Measurements from ENCODE around the gene KCMF1. TPM values are rescaled to one million over a fixed set of nuclear protein-coding genes. Genes with fewer than 3 reads are reported as not detected.

KCMF1 gene
- total and polyA plus RNA-seq, 2 donors (not counting 1 experiment from before 2014, with no cell fraction given) = 43.7 to 81.5 TPM

- CTCF ChIA-PET = no interaction called here
- H3K27me3 ChIP-seq (replicated peaks in 1 of 4; ENCODE audit: control extremely low read depth in 1 of 4, control insufficient read depth in 3 of 4, insufficient read depth in 4 of 4, low read length in 3 of 4) = peaks cover 0 to 12% (median 2%) of the 10 kb centered on the region in 4 experiments
- POLR2A ChIA-PET = no interaction called here
- ATAC-seq (ENCODE audit: low read depth) = no peak
- WGBS (ENCODE audit: insufficient coverage) = 53% methylated on average over 6 of the region's 6 CpGs
- H3K4me2 ChIP-seq (replicated peaks; ENCODE audit: low read depth, low read length, poor library complexity, severe bottlenecking) = no peak overlapping the region
- Mint-ChIP-seq H3K27ac (no peak overlapping the region), H3K9me3 (ENCODE audit: insufficient read depth) (no peaks in the 10 kb centered on the region), H3K4me3 (no peak overlapping the region), H3K4me1 (no peaks in the 10 kb centered on the region), H3K27me3 (peaks cover 3% of the 10 kb centered on the region)
- no peaks in the 10 kb centered on the region for H3K9me3 ChIP-seq (ENCODE audit: control extremely low read depth in 1 of 3, control insufficient read depth in 2 of 3, insufficient read depth in 1 of 3, low read length in 2 of 3)
- DNase-seq = no peak
- no peak overlapping the region for H2AFZ ChIP-seq (ENCODE audit: insufficient read depth, low read depth, low read length, poor library complexity, severe bottlenecking)
- intact Hi-C loops (cut with micrococcal nuclease) = no loop called here
- H3K27ac ChIP-seq (ENCODE audit: low read length in 2 of 2) = no peak overlapping the region
- no peak overlapping the region for H3K9ac ChIP-seq (ENCODE audit: low read length)
- TF ChIP-seq EZH2 (IDR thresholded peaks at IDR 0.05; ENCODE audit: borderline replicate concordance, insufficient read depth, low read depth, low read length, poor library complexity, severe bottlenecking) = no peak
- TF ChIP-seq, protein P1, sequence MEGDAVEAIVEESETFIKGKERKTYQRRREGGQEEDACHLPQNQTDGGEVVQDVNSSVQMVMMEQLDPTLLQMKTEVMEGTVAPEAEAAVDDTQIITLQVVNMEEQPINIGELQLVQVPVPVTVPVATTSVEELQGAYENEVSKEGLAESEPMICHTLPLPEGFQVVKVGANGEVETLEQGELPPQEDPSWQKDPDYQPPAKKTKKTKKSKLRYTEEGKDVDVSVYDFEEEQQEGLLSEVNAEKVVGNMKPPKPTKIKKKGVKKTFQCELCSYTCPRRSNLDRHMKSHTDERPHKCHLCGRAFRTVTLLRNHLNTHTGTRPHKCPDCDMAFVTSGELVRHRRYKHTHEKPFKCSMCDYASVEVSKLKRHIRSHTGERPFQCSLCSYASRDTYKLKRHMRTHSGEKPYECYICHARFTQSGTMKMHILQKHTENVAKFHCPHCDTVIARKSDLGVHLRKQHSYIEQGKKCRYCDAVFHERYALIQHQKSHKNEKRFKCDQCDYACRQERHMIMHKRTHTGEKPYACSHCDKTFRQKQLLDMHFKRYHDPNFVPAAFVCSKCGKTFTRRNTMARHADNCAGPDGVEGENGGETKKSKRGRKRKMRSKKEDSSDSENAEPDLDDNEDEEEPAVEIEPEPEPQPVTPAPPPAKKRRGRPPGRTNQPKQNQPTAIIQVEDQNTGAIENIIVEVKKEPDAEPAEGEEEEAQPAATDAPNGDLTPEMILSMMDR (IDR thresholded peaks at IDR 0.05) = no peak
- no peaks in the 10 kb centered on the region for H4K20me1 ChIP-seq (ENCODE audit: control insufficient read depth, insufficient read depth, low read length, poor library complexity, severe bottlenecking)
- H3K79me2 ChIP-seq (ENCODE audit: control insufficient read depth, insufficient read depth, low read length) = no peaks in the 10 kb centered on the region
- no peak overlapping the region for H3K4me3 ChIP-seq (ENCODE audit: control extremely low read depth in 1 of 5, extremely low read depth in 1 of 5, insufficient read depth in 1 of 5, low read depth in 2 of 5, low read length in 4 of 5)
- H3K36me3 ChIP-seq (replicated peaks in 1 of 2; ENCODE audit: control extremely low read depth in 1 of 2, control insufficient read depth in 1 of 2, extremely low read depth in 1 of 2, insufficient read depth in 2 of 2, low read length in 1 of 2) = no peaks in the 10 kb centered on the region
- peaks cover 3 to 6% of the 10 kb centered on the region in 2 donors for H3K4me1 ChIP-seq (ENCODE audit: control insufficient read depth in 2 of 2, insufficient read depth in 2 of 2, low read length in 2 of 2)
Observed at GRCh38 chr2:85089585-85089984, 118.6 kb downstream of the KCMF1 start.

- DNase-seq (no peak), ATAC-seq (ENCODE audit: low read depth) (no peak)
- Histone ChIP-seq H3K9ac (ENCODE audit: low read length) (no peak overlapping the region), H3K4me2 (replicated peaks; ENCODE audit: low read depth, low read length, poor library complexity, severe bottlenecking) (no peak overlapping the region), H3K4me3 (ENCODE audit: control extremely low read depth in 1 of 5, extremely low read depth in 1 of 5, insufficient read depth in 1 of 5, low read depth in 2 of 5, low read length in 4 of 5) (no peak overlapping the region), H2AFZ (ENCODE audit: insufficient read depth, low read depth, low read length, poor library complexity, severe bottlenecking) (no peak overlapping the region), H3K9me3 (ENCODE audit: control extremely low read depth in 1 of 3, control insufficient read depth in 2 of 3, insufficient read depth in 1 of 3, low read length in 2 of 3) (no peaks in the 10 kb centered on the region), H4K20me1 (ENCODE audit: control insufficient read depth, insufficient read depth, low read length, poor library complexity, severe bottlenecking) (no peaks in the 10 kb centered on the region), H3K27me3 (replicated peaks in 1 of 4; ENCODE audit: control extremely low read depth in 1 of 4, control insufficient read depth in 3 of 4, insufficient read depth in 4 of 4, low read length in 3 of 4) (peaks cover 0 to 8% (median 2%) of the 10 kb centered on the region in 4 experiments), H3K36me3 (replicated peaks in 1 of 2; ENCODE audit: control extremely low read depth in 1 of 2, control insufficient read depth in 1 of 2, extremely low read depth in 1 of 2, insufficient read depth in 2 of 2, low read length in 1 of 2) (no peaks in the 10 kb centered on the region), H3K4me1 (ENCODE audit: control insufficient read depth in 2 of 2, insufficient read depth in 2 of 2, low read length in 2 of 2) (peaks cover 3 to 6% of the 10 kb centered on the region in 2 donors), H3K27ac (ENCODE audit: low read length in 2 of 2) (no peak overlapping the region), H3K79me2 (ENCODE audit: control insufficient read depth, insufficient read depth, low read length) (no peaks in the 10 kb centered on the region)
- no peaks in the 10 kb centered on the region for H3K4me1 Mint-ChIP-seq
- ChIA-PET POLR2A (no interaction called here), CTCF (interaction anchor here (1.2 kb wide), 1 partner anchor 25 kb away, joined by 3 read pairs; no protein-coding TSS in a partner anchor)
- WGBS (ENCODE audit: insufficient coverage) = 86% methylated on average over 1 of the region's 2 CpGs
- H3K4me3 Mint-ChIP-seq = no peak overlapping the region
- H3K27ac Mint-ChIP-seq = no peak overlapping the region
- intact Hi-C loops (cut with micrococcal nuclease) = no loop called here
- H3K27me3 Mint-ChIP-seq = peaks cover 12% of the 10 kb centered on the region
- no peak for TF ChIP-seq EZH2 (IDR thresholded peaks at IDR 0.05; ENCODE audit: borderline replicate concordance, insufficient read depth, low read depth, low read length, poor library complexity, severe bottlenecking)
- TF ChIP-seq, protein P1 (IDR thresholded peaks at IDR 0.05) = no peak
- no peaks in the 10 kb centered on the region for H3K9me3 Mint-ChIP-seq (ENCODE audit: insufficient read depth)
Observed at GRCh38 chr2:85091838-85092237, 120.9 kb downstream of the KCMF1 start.
